Measurements from ENCODE around the gene RTP3.
"Not testable (repeated sequence)": the region's sequence is repeated elsewhere in the genome, so short reads cannot be mapped to it uniquely, and the experiment has no call there.

DNA sequence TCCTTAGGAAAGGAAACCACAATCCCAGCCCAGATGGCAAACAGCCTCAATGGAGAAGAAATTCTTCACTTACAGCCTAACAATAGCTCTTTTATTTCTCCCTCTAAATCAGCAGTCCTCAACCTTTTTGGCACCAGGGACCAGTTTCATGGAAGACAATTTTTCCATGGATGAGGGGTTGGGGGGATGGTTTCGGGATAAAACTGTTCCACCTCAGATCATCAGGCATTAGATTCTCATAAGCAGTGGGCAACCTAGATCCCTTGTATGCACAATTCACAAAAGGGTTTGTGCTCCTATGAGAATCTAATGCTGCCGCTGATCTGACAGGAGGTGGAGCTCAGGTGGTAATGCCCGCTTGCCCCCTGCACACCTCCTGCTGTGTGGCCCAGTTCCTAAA is 50.8 kb downstream of the RTP3 start:
- TF ChIP-seq EZH2phosphoT487 (IDR thresholded peaks at IDR 0.05; ENCODE audit: unreplicated experiment); REST (IDR thresholded peaks at IDR 0.05; ENCODE audit: unreplicated experiment); CTCF (conservative IDR thresholded peaks at IDR 0.05; ENCODE audit: low read depth in 2 of 2); JUNB (IDR thresholded peaks at IDR 0.05; ENCODE audit: unreplicated experiment); POLR2AphosphoS5 (IDR thresholded peaks at IDR 0.05; ENCODE audit: low read depth): not testable (repeated sequence)

All from GM23338 (cell line).